ENCODE measurements around the gene TDRD1.

Gene TDRD1

DNA sequence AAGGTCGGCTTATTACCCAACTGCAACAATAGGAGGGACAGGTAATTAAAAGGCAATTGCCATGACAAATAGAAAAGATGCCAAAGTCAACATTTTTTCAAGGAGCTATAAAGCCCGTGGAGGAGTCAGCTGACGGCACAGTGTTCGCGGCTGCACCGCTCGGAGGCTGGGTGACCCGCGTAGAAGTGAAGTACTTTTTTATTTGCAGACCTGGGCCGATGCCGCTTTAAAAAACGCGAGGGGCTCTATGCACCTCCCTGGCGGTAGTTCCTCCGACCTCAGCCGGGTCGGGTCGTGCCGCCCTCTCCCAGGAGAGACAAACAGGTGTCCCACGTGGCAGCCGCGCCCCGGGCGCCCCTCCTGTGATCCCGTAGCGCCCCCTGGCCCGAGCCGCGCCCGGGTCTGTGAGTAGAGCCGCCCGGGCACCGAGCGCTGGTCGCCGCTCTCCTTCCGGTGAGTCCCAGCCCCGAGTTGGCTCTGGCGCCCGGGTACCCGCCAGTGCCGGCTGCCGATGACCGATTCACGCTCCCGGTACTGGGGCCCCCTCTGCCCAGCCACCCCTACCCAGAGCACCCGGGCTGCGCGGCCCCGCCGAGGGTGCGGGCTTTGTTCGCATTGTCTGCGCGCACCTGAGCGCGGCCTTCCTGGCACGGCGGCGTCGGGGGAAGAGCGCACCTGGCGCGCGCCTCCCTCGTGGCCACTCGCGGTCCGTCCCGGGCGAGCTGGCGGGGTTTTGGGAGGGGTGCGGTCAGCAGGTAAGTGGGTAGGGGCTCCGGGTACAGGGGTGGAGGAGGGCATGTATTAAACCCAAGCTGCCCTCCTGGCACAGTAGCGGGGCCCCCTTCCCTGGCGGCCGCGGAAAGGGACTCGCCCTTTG, 60.2 kb downstream of the TDRD1 start, which contains the start of gene VWA2:
Gene VWA2 (plus strand): TSS at position 138 of the 877 bp plus-strand sequence. CDS start 9,460 bp downstream, outside the sequence.
- peak; percentile 85 for DNase-seq

DNA sequence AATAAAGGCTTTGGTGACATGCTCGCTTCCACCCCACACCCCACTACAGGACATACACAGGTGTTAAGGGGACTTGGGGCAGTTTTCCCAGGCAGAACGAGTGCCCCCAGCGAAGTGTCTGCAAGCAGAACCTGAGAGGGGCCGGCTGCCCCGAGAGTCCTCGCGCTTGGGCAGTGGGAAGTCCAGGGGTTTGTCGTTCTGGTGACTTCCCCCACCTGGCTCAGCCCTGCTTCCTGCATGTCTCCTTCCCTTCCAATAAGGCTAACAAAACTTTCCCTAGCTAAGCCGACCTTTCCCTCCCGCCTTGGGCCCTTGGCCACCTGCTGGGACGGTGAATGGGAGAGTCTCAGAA, 60.8 kb downstream of the TDRD1 start:
- no peak for DNase-seq

DNA sequence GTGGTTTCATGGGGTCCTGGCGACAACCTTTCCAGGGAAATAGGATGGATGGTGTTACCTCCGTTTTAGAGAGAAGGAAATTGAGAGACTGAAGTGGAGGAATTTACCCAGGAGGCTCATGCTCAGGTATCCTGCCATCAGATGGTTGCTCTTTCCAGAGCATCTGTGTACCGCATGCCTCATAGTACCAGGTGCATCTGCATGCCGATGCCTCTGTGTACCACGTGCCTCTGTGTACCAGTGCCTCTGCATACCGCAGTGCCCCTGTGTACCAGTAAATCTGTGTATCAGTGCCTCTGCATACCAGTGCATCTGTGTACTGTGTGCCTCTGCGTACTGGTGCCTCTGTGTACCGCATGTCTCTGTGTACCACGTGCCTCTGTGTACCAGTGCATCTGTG, 63.1 kb downstream of the TDRD1 start:
- no peak for DNase-seq

DNA sequence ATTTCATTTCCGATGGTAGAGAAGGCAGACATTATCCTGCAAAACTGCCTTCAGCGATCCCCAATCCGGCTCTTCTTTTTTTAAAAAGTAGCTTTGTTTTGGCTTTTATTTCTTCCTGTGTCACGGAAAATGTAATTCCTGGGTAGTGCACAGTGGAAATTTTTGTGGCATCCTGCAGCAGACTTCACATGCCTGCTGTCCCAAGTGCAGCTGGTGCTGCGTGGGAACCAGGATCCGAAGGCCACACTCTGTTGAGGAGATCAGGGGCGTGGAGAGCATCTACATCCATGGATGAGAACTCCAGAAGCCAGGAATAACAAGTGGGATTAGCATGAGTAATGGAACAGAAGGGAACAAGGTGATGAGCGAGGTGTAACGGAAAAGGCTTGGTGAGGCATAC, 64.5 kb downstream of the TDRD1 start:
- DNase-seq, result no peak

DNA sequence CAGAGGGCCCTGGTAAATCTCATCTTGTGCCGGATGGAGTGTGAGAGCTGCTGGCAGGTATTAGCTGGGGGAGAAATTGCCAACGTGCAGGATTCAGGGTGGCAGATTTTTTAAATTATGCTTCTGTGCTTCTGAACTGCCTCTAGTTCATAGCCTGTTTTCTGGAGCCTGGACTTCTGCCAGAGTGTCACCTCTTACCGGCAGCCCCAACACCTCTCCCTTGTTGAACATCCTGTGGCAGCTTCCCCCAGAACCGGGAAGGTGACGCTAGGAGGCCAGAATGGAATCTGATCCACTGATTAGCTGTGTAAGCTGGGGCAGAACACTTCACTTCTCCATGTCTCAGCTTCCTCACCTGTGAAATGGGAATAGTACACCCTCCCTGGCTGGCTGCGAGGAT, 65.0 kb downstream of the TDRD1 start:
- no peak for DNase-seq

DNA sequence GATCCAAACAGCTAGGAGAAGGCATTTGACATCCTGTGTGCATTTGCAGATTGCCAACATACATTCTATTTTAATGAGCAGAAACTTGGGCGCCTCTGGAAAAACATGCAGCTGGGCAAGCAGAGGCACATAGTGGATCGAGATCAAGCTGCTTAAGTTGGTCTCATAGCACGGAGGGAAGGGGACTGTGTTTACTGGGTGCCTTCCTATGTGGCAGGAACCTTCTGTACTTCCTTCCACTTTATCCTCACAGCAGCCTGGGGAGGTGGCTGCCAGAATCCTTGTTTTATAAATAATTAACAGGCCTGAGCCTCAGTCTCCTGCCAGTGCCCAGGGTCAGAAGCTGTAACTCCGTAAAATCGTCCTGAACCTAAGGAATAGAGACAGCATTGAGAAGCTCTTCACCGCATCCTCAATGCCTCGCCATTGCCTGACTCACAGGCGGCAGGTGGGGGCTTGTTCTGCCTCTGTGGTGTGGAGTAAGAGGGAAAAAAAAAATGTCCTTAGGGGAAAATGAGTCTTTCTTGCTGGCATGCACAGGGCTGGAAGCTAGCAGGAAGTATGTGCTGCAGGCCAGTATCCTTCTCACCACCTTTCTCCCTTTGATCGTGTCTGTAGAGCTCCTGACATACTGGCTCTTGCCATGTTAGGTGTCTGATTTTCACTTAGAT, 66.1 kb downstream of the TDRD1 start:
- no peak for DNase-seq

DNA sequence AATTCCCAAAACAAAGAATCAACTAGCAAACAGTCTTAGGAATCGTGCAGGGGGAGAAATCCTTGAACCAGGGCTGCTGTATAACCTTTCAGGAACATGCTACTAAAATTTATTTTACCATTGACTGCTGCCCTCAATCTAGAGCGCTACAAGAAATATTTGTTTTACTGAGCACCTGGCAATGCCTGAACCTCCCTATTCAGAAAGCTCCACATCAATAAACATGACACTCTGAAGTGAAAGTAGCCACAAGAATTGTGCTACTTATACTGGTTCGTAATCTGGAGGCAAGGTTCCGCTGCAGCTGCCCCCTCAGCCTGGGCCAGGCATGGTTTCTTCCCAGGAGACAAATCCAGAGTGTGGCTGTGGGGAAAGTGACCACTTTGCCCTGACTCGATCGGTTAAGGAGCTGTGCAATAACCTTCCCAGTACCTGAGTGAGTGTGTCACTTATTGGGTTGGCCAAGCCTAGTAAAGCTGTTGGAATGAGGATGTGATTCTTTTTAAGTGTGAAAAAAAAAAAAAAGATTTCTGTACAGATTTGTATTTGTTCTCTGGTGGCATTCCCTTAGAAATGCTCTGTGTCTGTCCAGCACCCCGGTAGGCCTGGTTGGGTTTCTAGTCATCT, 67.6 kb downstream of the TDRD1 start:
- no peak for DNase-seq

DNA sequence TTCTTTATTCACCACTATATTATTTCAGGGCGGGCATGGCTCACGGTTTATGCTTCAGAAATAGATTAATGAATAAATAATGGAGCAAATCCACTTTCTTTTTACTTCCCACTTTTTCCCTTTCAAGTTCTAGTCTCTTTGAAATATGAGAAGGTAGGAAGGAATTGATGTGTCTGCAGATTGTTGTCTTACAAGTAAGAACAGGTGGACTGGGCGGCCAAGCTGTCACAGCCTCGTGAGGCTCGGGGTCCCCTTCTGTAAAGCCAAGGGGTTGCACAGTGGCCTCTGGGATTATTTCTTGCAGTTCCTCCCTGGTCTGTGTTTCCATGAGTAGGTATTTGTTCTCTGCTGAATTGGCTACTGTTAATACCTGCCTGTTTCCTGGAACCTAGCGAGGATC, 71.1 kb downstream of the TDRD1 start:
- no peak for DNase-seq

DNA sequence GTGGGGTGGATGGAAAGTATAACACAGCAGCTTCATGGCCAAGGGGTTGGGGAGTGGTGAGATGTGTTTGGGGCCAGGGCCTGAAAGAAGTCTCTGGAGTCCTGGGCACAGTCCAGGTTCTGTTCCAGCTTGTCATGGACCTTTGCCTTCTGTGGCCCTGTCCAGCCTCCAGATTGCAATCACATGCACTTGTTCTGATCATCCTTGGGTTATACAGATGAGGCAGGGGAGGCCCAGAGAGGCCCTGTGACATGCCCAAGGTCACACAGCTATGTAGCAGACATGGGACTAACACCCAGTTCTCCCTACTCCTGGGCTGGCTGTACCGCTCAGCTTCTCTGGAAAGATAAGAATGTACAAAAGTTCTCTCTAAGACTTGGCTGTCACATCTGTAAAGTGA, 71.6 kb downstream of the TDRD1 start:
- DNase-seq, result no peak

DNA sequence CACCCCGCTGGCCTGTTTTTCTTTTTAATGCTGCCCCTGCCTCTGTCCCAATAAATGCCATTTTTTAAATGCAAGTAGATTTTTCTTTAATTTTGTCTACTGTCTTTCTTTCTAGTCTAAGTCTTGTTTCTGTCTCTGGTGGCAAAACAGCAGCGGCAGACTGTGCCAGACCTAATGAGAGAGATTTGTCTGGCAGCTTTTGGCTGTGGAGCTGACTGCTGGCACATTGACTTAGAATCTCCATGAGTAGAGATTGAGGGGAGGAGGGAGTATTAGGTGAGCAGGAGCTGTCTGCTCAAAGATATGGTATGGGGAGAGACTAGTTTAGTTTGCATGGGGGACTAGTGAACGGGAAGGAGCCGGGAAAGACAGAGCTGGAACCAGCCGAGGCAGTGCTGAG, 72.9 kb downstream of the TDRD1 start:
- DNase-seq, result no peak

DNA sequence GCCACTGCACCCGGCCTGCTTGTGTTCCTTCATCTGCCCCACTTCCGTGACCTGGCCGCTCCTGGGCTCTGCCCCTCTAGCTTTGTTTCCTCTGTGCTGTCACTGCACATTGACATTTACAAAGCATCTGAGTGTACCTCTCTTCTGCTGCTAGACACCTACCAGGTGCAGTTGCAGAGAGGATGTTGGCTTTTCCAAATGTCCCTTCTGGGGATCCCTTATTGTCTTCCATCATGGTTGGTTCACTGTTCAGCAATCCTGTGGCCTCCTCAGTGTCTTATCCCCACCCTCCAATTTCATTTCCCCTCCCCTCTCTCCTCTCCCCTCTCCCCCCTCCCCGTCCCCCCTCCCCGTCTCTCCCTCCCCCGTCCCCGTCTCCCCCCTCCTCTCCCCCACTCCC, 73.7 kb downstream of the TDRD1 start:
- no peak for DNase-seq

DNA sequence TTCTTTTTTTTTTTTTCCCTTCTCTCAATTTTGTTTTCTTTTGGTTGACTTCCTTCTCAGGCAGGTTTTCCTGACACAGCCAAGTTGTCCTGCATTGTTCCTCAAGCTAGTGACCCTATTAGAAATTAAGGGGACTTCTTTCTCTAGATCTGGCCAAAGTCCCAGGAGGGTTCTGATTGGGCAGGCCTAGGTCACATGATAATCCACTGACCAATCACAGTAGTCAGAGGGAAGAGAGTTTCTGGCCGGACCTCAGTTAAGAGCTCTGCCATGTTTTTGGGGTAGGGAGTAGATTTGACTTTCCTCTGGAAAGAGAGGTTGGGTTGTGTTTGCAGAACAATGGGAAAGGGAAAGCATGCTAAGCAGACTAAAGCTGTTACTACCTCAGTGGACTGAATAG, 76.1 kb downstream of the TDRD1 start:
- no peak for DNase-seq

DNA sequence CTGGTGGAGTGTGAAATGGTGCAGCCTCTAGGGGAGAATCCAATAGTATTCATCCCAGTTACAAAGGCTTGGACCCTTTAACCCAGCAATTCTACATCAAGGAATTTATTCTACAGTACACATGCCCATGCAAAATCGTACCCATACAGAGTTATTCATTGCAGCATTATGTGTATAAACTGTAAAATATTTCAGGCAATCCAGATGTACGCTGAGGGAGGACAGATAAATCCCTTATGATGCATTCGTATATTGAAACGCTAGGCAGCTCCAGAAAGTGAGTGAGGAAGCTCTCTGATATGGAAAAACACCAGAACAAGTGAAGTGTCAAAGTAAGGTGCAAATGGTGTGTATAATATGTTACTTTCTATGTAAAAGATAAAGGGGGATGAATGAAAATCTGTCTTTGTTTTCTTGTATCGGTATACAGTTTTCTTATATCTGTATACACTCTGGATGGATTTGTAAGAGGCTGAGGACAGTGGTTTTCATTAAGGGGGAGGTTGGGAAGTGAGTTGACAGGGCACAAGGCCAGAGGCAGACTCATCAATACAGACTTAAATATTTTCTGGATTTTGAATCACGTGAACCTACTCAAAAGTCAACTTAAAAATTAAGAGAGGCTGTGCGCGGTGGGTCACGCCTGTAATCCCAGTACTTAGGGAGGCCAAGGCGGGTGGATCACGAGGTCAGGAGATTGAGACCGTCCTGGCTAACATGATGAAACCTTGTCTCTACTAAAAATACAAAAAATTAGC, 77.0 kb downstream of the TDRD1 start:
- DNase-seq, result no peak

DNA sequence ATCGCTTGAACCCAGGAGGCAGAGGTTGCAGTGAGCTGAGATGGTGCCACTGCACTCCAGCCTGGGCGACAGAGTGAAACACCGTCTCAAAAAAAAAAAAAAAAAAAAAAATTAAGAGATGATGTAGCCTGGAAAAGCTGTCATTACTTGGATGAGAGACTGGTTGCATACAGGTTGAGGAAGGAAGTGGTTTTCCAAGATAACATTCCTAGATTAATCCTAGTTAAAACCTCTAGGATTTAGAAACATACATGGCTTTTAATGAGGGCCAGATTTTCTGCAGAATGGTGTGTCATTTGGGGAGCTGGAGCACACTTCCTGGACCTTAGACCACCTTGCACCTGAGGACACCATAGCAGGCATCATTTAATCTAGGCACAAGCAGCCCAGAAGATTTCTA, 77.7 kb downstream of the TDRD1 start:
- no peak for DNase-seq

DNA sequence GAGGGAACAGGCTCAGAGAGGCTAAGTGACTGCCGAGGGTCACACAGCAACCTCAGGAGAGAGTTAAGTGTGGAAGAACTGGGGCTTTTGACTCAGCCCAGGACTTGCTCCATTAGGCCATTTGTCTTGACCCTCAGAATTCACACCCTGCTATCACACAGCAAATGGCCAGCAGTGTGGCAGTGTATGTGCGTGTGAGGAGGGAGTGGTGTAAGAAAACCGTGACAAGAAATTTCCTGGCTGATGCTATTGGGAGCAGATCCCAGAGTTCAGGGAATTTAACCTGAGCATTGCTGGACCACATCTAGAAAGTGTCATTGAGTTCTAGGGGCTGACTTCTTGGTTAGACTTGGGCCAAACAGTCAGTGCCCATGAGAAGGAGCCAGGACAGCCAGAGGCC, 78.3 kb downstream of the TDRD1 start:
- DNase-seq, result no peak

DNA sequence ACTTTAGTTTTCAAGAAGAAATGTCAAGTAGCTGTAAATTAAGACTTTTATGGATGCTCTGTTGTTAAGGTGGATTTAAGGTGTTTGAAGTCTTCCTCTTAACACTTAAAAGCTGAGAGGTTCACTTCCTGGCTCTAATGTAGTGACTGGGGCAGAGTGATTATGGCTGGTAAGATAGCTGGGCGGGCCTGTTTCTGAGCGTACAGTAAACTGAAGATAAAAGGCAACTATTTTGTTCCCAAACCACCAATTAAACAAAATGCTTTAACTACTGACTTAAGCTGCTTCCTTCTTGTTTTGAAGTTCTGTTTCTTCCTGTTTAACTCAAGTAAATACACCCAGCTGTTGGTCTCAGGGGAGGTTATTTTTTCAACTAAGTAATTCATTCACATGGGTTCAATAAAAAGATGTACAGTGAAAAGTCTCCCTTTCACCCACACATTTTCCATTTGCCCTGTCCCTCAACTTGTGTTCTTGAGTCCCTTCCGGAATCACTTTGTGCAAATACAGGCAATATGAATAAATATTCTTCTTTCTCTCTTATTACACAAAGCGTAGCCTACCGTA, 79.2 kb downstream of the TDRD1 start:
- no peak for DNase-seq

DNA sequence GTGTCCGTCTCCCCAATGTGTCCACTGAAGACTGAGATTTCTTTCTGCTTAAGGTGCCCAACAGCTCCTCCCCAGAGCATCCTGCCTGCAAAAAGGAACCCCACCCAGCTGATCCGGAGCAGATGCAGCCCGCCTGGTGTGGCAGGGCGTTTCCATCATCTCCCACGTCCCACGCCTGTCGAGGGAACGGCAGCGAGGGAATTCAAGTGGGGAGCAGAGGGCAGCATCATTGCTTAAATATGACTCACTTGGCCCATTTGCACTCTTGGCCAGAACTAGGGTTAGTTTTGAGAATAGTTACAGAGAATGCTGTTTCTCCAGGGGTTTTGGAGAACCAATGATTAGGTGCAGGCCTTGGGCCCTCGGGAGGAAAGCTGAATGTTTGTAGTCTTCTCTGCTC, 80.7 kb downstream of the TDRD1 start:
- DNase-seq, result no peak

DNA sequence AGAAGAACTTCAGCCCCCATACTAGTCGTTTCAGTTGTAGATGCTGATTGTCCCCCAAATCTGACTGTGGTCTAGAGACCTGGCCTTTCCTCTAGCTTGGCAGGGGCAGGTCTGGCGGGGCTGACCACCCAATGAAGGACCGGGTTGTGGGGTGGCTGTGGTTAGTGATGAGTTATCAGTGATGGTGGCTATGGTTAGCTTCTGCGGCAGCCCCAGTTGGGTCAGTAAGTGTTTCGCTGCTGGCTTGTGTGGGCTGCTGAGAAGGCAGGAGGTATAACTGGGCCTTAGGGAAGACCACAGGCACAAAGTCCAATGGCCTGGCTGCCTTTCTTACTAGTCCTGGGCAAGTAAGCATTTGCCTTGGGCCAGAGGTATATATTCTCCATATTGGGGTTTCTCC, 81.2 kb downstream of the TDRD1 start:
- DNase-seq, result no peak

DNA sequence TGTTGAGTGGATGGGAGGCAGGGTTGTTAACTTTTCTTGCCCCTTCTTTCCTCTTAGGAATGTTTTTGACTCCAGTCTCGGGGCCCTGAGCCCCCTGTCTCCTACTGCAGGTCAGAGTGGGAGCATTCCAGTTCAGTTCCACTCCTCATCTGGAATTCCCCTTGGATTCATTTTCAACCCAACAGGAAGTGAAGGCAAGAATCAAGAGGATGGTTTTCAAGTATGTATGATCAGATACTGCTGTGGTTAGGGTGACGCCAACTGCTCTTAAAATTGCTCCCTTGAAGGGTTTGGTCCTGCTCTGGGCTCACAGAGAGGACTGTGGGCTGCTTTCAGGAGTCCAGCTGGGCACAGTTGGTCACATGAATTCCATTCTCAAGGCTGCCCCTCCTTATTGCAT, 81.9 kb downstream of the TDRD1 start:
- DNase-seq, result no peak

DNA sequence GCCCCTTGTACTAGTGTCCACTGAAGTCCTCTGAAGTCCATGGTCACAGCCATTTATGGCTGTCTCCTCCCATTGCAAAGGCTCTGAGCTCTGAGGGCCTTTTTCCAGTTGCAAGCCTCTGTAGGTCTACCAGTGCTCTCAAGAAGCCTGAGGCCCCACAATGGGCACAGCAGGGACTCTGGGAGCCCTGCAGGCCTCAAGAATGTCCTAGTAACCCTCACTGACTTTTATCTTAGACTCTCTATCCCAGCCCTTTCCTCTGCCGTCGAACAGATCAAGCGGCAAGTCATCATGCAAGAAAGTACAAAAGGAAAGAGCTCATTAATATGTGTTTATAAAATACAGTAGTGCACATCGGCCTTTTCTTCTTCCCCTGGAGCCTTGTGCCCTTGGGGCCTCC, 83.3 kb downstream of the TDRD1 start:
- no peak for DNase-seq

DNA sequence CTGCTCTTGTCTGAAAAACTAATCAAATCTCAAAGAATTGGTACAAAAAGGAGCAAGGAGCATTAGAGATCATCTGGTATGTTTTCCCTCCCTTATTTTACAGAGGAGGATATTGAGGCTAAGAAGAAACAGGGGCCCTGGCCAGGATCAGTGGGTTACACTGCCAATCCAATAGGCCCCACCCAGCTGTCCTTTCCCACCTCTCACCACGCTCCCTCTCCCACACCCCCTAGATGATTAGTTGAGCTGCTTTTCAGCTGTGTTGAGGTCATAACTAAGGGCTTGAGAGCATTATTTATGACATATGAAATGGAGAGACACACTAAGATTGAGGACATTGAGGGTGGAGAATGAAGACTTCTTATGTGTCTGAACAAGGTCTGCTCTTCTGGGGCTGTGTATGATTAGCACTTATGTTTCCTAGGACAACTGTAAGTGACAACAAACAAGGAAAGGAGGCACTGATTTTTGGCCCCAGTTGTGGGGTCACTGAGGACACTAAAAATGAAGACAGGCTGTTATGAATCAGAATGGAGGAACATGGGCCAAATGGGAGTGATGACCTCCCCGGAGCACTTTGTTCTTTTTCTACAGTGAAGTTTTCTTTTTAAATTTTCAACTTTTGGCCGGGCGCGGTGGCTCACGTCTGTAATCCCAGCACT, 86.4 kb downstream of the TDRD1 start:
- DNase-seq, result no peak

DNA sequence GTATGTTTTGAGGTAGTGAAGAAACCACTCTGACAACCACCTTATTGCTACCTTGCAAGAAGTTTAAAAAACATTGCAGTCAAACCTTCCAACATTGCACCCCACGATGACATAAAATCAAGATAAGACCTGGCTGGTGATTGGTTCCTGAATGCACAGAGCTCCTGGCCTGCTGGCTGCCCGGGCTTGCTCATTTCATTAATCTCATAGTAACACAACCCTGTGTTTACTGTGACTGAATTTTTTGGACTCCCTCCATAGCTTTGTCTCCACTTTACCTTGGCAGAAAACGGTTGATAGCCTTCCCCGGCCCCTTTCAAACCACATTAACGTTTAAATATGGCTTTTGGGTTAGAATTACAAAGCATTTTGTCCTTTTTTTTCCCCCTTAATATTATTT, 87.4 kb downstream of the TDRD1 start:
- no peak for DNase-seq
